Vagina (tissue), 2 donors: ENCODE measurements around the gene IL36B.
"Not testable (repeated sequence)": the region's sequence is repeated elsewhere in the genome, so short reads cannot be mapped to it uniquely, and the experiment has no call there.

ENCODE experiments used
- POLR2A ChIP-seq, 2 donors: fragments of 450-650 bp; IDR thresholded peaks; one replicate each; pipeline ENCODE4 v1.6.1; 2017; ENCODE audit warnings: antibody characterized with exemption in 2 of 2, mild to moderate bottlenecking in 2 of 2, moderate library complexity in 2 of 2
- POLR2AphosphoS5 ChIP-seq, 2 donors: sonication (generic); formaldehyde crosslinking; IDR thresholded peaks; one replicate each; pipeline ENCODE4 v1.9.0; 2017; ENCODE audit warnings: antibody characterized with exemption in 2 of 2, mild to moderate bottlenecking in 2 of 2, low read depth in 1 of 2; ENCODE audit not compliant: insufficient read depth in 1 of 2
- TF ChIP-seq, protein P1 (sequence below), 3 experiments: fragments of 450-650 bp in 2 of 3; fragments of 200-600 bp in 1 of 3; sonication (generic) in 1 of 3; IDR thresholded peaks; one replicate each; pipeline ENCODE4 v1.5.1; 2017 to 2019; ENCODE audit warnings: antibody characterized with exemption in 3 of 3, mild to moderate bottlenecking in 2 of 3, moderate library complexity in 2 of 3

- TF ChIP-seq, protein P1, sequence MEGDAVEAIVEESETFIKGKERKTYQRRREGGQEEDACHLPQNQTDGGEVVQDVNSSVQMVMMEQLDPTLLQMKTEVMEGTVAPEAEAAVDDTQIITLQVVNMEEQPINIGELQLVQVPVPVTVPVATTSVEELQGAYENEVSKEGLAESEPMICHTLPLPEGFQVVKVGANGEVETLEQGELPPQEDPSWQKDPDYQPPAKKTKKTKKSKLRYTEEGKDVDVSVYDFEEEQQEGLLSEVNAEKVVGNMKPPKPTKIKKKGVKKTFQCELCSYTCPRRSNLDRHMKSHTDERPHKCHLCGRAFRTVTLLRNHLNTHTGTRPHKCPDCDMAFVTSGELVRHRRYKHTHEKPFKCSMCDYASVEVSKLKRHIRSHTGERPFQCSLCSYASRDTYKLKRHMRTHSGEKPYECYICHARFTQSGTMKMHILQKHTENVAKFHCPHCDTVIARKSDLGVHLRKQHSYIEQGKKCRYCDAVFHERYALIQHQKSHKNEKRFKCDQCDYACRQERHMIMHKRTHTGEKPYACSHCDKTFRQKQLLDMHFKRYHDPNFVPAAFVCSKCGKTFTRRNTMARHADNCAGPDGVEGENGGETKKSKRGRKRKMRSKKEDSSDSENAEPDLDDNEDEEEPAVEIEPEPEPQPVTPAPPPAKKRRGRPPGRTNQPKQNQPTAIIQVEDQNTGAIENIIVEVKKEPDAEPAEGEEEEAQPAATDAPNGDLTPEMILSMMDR (IDR thresholded peaks at IDR 0.05), result not testable (repeated sequence)
- TF ChIP-seq POLR2A (IDR thresholded peaks at IDR 0.05); POLR2AphosphoS5 (IDR thresholded peaks at IDR 0.05; ENCODE audit: insufficient read depth in 1 of 2, low read depth in 1 of 2): not testable (repeated sequence)
These were observed 44.4 kb upstream of the IL36B start for GRCh38 chr2:113096842-113097618.
